Measurements from ENCODE around the gene ZMYM4. TPM values are rescaled to one million over a fixed set of nuclear protein-coding genes. Genes with fewer than 3 reads are reported as not detected.

Gene ZMYM4
- total and polyA plus RNA-seq, 11 donors = 8.0 to 44.3 (median 32.2) TPM

DNA sequence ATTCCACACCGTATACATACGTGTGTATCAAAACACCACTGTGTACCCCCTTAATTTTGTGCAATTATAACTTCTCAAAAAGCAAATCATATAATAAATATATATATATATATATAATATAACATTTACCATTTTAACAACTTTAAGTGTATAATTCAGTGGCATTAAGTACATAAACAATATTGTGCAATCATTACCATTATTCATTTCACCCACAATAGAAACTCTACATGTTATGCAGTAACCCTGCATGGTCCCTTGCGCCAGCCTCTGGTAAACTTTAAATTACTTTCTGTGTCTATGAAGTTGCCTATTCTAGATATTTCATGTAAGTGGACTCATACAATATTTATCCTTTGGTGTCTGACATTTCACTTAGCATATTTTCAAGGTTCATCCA, 13.1 kb downstream of the ZMYM4 start:
- intact Hi-C loops (cut with DNase I) = no loop called here
- Histone ChIP-seq H3K27ac (no peak overlapping the region), H3K27me3 (no peaks in the 10 kb centered on the region), H3K4me1 (peaks cover 0 to 19% (median 2%) of the 10 kb centered on the region in 12 donors), H3K36me3 (peaks cover 0 to 17% (median 0%) of the 10 kb centered on the region in 9 donors), H3K4me3 (no peak overlapping the region), H3K9me3 (peaks cover 0 to 36% (median 10%) of the 10 kb centered on the region in 12 donors)
- no peak for TF ChIP-seq POLR2A (IDR thresholded peaks at IDR 0.05)
- TF ChIP-seq, protein P1, sequence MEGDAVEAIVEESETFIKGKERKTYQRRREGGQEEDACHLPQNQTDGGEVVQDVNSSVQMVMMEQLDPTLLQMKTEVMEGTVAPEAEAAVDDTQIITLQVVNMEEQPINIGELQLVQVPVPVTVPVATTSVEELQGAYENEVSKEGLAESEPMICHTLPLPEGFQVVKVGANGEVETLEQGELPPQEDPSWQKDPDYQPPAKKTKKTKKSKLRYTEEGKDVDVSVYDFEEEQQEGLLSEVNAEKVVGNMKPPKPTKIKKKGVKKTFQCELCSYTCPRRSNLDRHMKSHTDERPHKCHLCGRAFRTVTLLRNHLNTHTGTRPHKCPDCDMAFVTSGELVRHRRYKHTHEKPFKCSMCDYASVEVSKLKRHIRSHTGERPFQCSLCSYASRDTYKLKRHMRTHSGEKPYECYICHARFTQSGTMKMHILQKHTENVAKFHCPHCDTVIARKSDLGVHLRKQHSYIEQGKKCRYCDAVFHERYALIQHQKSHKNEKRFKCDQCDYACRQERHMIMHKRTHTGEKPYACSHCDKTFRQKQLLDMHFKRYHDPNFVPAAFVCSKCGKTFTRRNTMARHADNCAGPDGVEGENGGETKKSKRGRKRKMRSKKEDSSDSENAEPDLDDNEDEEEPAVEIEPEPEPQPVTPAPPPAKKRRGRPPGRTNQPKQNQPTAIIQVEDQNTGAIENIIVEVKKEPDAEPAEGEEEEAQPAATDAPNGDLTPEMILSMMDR (IDR thresholded peaks at IDR 0.05) = no peak
- WGBS, 4 donors = 96 to 99% (median 98%) methylated on average over 3 of the region's 3 CpGs
- ATAC-seq = no peak
- no peak for DNase-seq

DNA sequence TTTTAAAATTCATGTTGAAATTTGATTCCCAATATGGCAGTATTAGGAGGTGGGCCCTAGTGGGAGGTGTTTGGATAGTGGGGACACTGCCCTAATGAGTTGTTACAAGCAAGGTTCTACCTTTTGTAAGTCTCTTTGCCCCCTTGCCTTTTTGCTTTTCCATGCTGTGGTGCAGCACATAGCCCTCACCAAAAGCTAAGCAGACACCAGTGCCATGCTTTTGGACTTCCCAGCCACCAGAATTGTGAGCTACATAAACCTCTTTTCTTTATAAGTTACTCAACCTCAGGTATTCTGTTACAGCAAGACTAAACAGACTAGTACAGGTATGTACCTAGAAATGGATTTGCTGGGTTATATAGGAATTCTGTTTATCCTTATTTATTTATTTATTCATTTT, 13.7 kb downstream of the ZMYM4 start:
- ATAC-seq (no peak), DNase-seq (no peak)
- Histone ChIP-seq H3K27ac (no peak overlapping the region), H3K4me3 (no peak overlapping the region), H3K9me3 (peaks cover 0 to 36% (median 10%) of the 10 kb centered on the region in 12 donors), H3K36me3 (peaks cover 0 to 17% (median 0%) of the 10 kb centered on the region in 9 donors), H3K4me1 (peaks cover 0 to 19% (median under 1%) of the 10 kb centered on the region in 12 donors), H3K27me3 (no peaks in the 10 kb centered on the region)
- TF ChIP-seq, protein P1 (IDR thresholded peaks at IDR 0.05) = no peak
- no peak for TF ChIP-seq POLR2A (IDR thresholded peaks at IDR 0.05)
- intact Hi-C loops (cut with DNase I) = no loop called here

DNA sequence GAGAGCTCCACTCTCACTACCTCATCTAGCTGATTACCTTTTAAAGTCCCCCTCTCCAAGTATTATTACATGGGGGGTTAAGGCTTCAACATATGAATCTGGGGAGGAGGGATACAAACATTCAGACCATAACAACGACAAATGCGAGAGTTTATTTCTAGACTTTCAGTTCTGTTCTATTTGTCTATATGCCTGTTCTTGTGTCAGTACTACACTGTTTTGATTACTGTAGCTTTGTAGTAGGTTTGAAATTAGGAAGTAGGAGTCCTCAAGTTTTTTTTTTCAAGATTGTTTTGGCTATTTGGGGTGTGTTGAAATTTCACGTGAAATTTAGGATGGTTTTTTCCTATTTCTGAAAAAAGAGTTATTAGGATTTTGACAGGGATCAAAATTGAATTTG, 16.3 kb downstream of the ZMYM4 start:
- 93 to 97% (median 95%) methylated on average over 3 of the region's 3 CpGs for WGBS, 4 donors
- intact Hi-C loops (cut with DNase I) = loop anchor here in 1 of 10 donors (5.0 kb wide), 1 partner anchor 78 kb away; no protein-coding TSS in a partner anchor

DNA sequence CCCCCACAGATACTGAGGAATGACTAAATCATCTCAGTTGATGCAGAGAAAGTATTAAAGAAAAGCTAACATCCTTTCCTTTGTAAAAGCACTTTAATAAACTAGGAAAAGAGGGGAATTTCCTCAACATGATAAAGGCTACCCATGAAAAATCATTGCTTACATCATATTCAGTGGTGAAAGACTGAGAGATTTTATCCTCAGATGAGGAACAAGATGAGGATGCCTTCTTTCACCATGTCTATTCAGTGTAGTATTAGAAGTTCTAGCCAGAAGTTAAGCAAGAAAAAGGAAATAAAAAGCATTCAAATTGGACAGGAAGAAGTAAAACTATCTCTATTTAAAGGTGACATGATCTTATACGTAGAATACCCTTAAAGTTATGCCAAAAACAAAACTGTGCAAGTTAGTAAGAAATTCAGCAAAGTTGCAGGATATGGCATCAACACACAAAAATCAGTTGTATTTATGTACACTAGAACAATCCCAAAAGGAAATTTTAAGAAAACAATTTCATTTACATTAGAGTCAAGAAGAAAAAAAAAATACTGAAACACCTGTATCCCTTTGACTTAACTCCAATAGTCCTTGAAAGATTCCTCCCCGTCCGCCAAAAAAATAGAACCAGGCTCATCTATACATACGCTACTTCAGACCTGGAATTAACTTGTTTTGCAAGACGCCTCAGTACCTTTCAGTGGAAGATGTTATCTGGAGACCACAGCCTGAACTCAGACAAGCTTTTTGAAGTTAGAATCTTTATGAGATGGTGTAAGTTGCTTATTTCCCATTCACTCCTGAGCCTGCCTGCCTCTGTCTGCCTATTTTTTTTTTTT, 17.5 kb downstream of the ZMYM4 start:
- Histone ChIP-seq H3K27me3 (no peaks in the 10 kb centered on the region), H3K36me3 (peaks cover 0 to 24% (median 5%) of the 10 kb centered on the region in 9 donors), H3K27ac (no peak overlapping the region), H3K4me1 (peaks cover 0 to 30% (median 22%) of the 10 kb centered on the region in 12 donors), H3K9me3 (peaks cover 0 to 26% (median 7%) of the 10 kb centered on the region in 12 donors), H3K4me3 (no peak overlapping the region)
- WGBS, 4 donors = 87 to 90% (median 89%) methylated on average over 5 of the region's 5 CpGs
- TF ChIP-seq, protein P1 (IDR thresholded peaks at IDR 0.05) = no peak
- no peak for TF ChIP-seq POLR2A (IDR thresholded peaks at IDR 0.05)
- intact Hi-C loops (cut with DNase I) = loop anchor here in 1 of 10 donors (5.0 kb wide), 1 partner anchor 79 kb away; no protein-coding TSS in a partner anchor
- no peak for DNase-seq
- ATAC-seq = no peak

More for the DNA sequence above, 16.3 kb downstream of the ZMYM4 start:
- Histone ChIP-seq H3K27me3 (no peaks in the 10 kb centered on the region), H3K36me3 (peaks cover 0 to 17% (median 0%) of the 10 kb centered on the region in 9 donors), H3K9me3 (peaks cover 0 to 27% (median 7%) of the 10 kb centered on the region in 12 donors), H3K4me1 (peaks cover 0 to 27% (median 22%) of the 10 kb centered on the region in 12 donors), H3K27ac (no peak overlapping the region), H3K4me3 (no peak overlapping the region)
- no peak for DNase-seq
- no peak for TF ChIP-seq POLR2A (IDR thresholded peaks at IDR 0.05)
- TF ChIP-seq, protein P1 (IDR thresholded peaks at IDR 0.05) = no peak
- no peak for ATAC-seq
